HepG2 (cell line): Measurements from ENCODE around the gene UBXN6. TPM values are rescaled to one million over a fixed set of nuclear protein-coding genes. Genes with fewer than 3 reads are reported as not detected.

Experiments used
- CEBPB ChIP-seq: IDR thresholded peaks from 2 replicates; pipeline ENCODE4 v1.6.1; 2011; ENCODE audit warnings: low read depth, low read length, improper control_type of control experiment, borderline replicate concordance
- EEA1 ChIP-seq: sonication (generic); formaldehyde crosslinking; IDR thresholded peaks from 2 replicates; pipeline ENCODE4 v1.5.1; 2020; ENCODE audit warnings: mild to moderate bottlenecking, missing genetic modification reagents, borderline replicate concordance
- HDAC2 ChIP-seq: sonication (generic); formaldehyde crosslinking; IDR thresholded peaks from 2 replicates; pipeline ENCODE4 v1.4.0; 2020; ENCODE audit warnings: missing genetic modification reagents
- IKZF4 ChIP-seq: sonication (generic); formaldehyde crosslinking; IDR thresholded peaks from 2 replicates; pipeline ENCODE4 v1.5.1; 2020; ENCODE audit warnings: borderline replicate concordance, mild to moderate bottlenecking, low read depth, missing genetic modification reagents; ENCODE audit errors: not compliant biosample characterization
- JUN ChIP-seq: sonication (generic); formaldehyde crosslinking; IDR thresholded peaks from 2 replicates; pipeline ENCODE4 v1.4.0; 2020; ENCODE audit warnings: mild to moderate bottlenecking, missing genetic modification reagents
- MATR3 ChIP-seq: sonication (generic); formaldehyde crosslinking; IDR thresholded peaks from 2 replicates; pipeline ENCODE4 v1.4.0; 2020; ENCODE audit warnings: missing genetic modification reagents
- MAZ ChIP-seq, 2 experiments: sonication (generic) in 1 of 2; formaldehyde crosslinking in 1 of 2; IDR thresholded peaks; 2 replicates each; pipeline versions ENCODE4 v1.5.0 to v1.6.1; 2012 to 2020; ENCODE audit warnings: low read depth in 2 of 2, mild to moderate bottlenecking in 2 of 2, borderline replicate concordance in 1 of 2, improper control_type of control experiment in 1 of 2, low read length in 1 of 2, missing genetic modification reagents in 1 of 2, moderate library complexity in 1 of 2
- SALL1 ChIP-seq: sonication (generic); formaldehyde crosslinking; IDR thresholded peaks from 2 replicates; pipeline ENCODE4 v1.8.0; 2022; ENCODE audit warnings: mild to moderate bottlenecking, missing genetic modification reagents
- SCMH1 ChIP-seq: sonication (generic); formaldehyde crosslinking; IDR thresholded peaks from 2 replicates; pipeline ENCODE4 v1.9.0; 2021; ENCODE audit warnings: missing genetic modification reagents, mild to moderate bottlenecking, borderline replicate concordance
- STAG1 ChIP-seq: sonication (generic); formaldehyde crosslinking; IDR thresholded peaks from 2 replicates; pipeline ENCODE4 v1.4.0; 2020; ENCODE audit warnings: missing genetic modification reagents
- ZBTB38 ChIP-seq: sonication (generic); formaldehyde crosslinking; IDR thresholded peaks from 2 replicates; pipeline ENCODE4 v1.5.1; 2020; ENCODE audit warnings: mild to moderate bottlenecking, missing genetic modification reagents
- ZFY ChIP-seq: sonication (generic); formaldehyde crosslinking; IDR thresholded peaks from 2 replicates; pipeline ENCODE4 v1.4.0; 2020; ENCODE audit warnings: missing genetic modification reagents
- ZNF317 ChIP-seq: sonication (generic); formaldehyde crosslinking; IDR thresholded peaks from 2 replicates; pipeline ENCODE4 v1.5.0; 2020; ENCODE audit warnings: mild to moderate bottlenecking, missing genetic modification reagents
- polyA plus RNA-seq, 8 experiments: library from polyadenylated mRNA; depleted of rRNA in 3 of 8; stranded (reverse) in 7 of 8; unstranded in 1 of 8; fragments of >200 nt; fragmentation: Illumina TruSeq in 4 of 8; extraction: Trizol in 4 of 8; gene quantifications; 2 replicates each; pipeline versions ENCODE4 v1.2.1 to v1.2.3, GENCODE V29; 2011 to 2016; ENCODE audit warnings: low read depth in 4 of 8, missing spikeins in 1 of 8, mixed read lengths in 1 of 8; ENCODE audit not compliant: insufficient read depth in 1 of 8
- total RNA-seq, 5 experiments: library from RNA; depleted of rRNA; stranded (reverse); fragments of >200 nt; fragmentation: Illumina TruSeq; extraction: Trizol; gene quantifications; 2 replicates each; pipeline ENCODE4 v1.2.3, GENCODE V29; 2016; ENCODE audit warnings: low read depth in 1 of 5
- TF ChIP-seq, protein P1 (sequence below): IDR thresholded peaks from 2 replicates; pipeline ENCODE4 v1.6.1; 2016; ENCODE audit warnings: mild to moderate bottlenecking, missing biosample characterization, missing genetic modification reagents
- TF ChIP-seq, protein P2 (sequence below): sonication (generic); formaldehyde crosslinking; IDR thresholded peaks from 2 replicates; pipeline ENCODE4 v1.8.1; 2023; ENCODE audit warnings: mild to moderate bottlenecking, inconsistent platforms, moderate library complexity, missing genetic modification reagents, borderline replicate concordance
- TF ChIP-seq, protein P3 (sequence below): sonication (generic); formaldehyde crosslinking; IDR thresholded peaks from 2 replicates; pipeline ENCODE4 v1.4.0; 2020; ENCODE audit warnings: missing genetic modification reagents, borderline replicate concordance
- TF ChIP-seq, protein P4 (sequence below): sonication (generic); formaldehyde crosslinking; IDR thresholded peaks from 2 replicates; pipeline ENCODE4 v1.5.1; 2020; ENCODE audit warnings: mild to moderate bottlenecking, missing genetic modification reagents
- TF ChIP-seq, protein P5 (sequence below): sonication (generic); formaldehyde crosslinking; IDR thresholded peaks from 2 replicates; pipeline ENCODE4 v1.9.0; 2021; ENCODE audit warnings: missing genetic modification reagents, borderline replicate concordance

UBXN6 gene
- total and polyA plus RNA-seq, 2 of the 13 experiments (the other 11 are each of a cell fraction or from before 2014, with no cell fraction given), result 34.9 to 35.5 TPM

DNA sequence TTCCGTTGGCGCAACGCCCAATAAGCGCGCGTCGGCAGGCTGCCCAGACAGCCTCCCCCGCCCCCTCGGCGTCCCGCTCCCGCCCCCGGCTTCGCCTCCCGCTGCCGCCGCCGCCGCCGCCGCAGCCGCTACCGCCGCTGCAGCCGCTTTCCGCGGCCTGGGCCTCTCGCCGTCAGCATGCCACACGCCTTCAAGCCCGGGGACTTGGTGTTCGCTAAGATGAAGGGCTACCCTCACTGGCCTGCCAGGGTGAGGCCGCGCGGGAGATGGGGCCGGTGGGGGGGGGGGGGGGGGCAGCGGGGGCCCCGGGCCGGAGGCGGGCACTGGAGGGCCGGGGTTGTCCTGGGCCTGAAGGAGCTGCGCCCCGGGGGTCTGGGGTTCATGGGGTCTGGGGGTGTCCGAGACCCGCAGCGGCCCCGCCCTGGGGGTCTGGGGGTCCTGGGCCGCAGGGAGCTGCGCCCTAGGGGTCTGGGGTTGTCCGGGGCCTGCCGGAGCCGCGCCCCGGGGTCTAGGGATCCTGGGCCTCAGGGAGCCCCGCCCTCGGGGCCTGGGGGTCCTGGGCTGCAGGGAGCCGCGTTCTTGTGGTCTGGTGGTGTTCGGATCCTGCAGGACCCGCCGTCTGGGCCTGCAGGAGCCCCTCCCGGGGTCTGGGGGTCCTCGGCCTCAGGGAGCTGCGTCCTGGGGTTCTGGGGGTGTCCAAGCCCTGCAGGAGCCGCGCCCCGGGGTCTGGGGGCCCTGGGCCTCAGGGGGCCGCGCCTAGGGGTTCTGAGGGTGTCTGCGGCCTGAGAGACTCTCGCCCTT, 14.8 kb upstream of the UBXN6 start, which contains the start of gene HDGFL2 (continued):
- TF ChIP-seq, protein P1, sequence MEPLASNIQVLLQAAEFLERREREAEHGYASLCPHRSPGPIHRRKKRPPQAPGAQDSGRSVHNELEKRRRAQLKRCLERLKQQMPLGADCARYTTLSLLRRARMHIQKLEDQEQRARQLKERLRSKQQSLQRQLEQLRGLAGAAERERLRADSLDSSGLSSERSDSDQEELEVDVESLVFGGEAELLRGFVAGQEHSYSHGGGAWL (CRISPR knock-in tag), result no peak
- TF ChIP-seq, protein P2, sequence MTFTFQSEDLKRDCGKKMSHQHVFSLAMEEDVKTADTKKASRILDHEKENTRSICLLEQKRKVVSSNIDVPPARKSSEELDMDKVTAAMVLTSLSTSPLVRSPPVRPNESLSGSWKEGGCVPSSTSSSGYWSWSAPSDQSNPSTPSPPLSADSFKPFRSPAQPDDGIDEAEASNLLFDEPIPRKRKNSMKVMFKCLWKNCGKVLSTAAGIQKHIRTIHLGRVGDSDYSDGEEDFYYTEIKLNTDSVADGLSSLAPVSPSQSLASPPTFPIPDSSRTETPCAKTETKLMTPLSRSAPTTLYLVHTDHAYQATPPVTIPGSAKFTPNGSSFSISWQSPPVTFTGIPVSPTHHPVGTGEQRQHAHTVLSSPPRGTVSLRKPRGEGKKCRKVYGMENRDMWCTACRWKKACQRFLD (CRISPR knock-in tag), result no peak
- TF ChIP-seq STAG1, result no peak
- TF ChIP-seq EEA1 (CRISPR knock-in tag), result no peak
- TF ChIP-seq SALL1, result peak; percentile 24; the same call in 1 of the 2 replicates
- no peak for TF ChIP-seq HDAC2
- TF ChIP-seq CEBPB, result no peak
- TF ChIP-seq, protein P3, sequence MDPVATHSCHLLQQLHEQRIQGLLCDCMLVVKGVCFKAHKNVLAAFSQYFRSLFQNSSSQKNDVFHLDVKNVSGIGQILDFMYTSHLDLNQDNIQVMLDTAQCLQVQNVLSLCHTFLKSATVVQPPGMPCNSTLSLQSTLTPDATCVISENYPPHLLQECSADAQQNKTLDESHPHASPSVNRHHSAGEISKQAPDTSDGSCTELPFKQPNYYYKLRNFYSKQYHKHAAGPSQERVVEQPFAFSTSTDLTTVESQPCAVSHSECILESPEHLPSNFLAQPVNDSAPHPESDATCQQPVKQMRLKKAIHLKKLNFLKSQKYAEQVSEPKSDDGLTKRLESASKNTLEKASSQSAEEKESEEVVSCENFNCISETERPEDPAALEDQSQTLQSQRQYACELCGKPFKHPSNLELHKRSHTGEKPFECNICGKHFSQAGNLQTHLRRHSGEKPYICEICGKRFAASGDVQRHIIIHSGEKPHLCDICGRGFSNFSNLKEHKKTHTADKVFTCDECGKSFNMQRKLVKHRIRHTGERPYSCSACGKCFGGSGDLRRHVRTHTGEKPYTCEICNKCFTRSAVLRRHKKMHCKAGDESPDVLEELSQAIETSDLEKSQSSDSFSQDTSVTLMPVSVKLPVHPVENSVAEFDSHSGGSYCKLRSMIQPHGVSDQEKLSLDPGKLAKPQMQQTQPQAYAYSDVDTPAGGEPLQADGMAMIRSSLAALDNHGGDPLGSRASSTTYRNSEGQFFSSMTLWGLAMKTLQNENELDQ, result no peak
- no peak for TF ChIP-seq SCMH1 (CRISPR knock-in tag)
- TF ChIP-seq ZNF317 (CRISPR knock-in tag), result no peak
- no peak for TF ChIP-seq ZBTB38 (CRISPR knock-in tag)
- peak; percentile 59; the same call in 1 of the 2 replicates for TF ChIP-seq ZFY
- TF ChIP-seq MAZ (IDR thresholded peaks at IDR 0.05; ENCODE audit: borderline replicate concordance, low read depth, low read length), result no peak
- 0 out of 2 replicates have a peak, but pooled peaks have one; percentile 20 for TF ChIP-seq MAZ (CRISPR knock-in tag; IDR thresholded peaks at IDR 0.05; ENCODE audit: low read depth)
- TF ChIP-seq, protein P4, sequence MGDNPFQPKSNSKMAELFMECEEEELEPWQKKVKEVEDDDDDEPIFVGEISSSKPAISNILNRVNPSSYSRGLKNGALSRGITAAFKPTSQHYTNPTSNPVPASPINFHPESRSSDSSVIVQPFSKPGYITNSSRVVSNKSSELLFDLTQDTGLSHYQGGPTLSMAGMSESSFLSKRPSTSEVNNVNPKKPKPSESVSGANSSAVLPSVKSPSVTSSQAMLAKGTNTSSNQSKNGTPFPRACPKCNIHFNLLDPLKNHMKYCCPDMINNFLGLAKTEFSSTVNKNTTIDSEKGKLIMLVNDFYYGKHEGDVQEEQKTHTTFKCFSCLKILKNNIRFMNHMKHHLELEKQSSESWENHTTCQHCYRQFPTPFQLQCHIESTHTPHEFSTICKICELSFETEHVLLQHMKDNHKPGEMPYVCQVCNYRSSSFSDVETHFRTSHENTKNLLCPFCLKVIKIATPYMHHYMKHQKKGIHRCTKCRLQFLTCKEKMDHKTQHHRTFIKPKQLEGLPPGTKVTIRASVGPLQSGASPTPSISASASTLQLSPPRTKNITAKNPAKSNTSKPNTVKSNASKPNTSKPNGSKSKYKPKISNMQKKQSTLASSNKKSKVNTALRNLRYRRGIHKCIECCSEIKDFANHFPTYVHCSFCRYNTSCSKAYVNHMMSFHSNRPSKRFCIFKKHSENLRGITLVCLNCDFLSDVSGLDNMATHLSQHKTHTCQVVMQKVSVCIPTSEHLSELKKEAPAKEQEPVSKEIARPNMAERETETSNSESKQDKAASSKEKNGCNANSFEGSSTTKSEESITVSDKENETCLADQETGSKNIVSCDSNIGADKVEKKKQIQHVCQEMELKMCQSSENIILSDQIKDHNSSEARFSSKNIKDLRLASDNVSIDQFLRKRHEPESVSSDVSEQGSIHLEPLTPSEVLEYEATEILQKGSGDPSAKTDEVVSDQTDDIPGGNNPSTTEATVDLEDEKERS (CRISPR knock-in tag), result 0 out of 2 replicates have a peak, but pooled peaks have one; percentile 30
- TF ChIP-seq JUN, result no peak
- TF ChIP-seq MATR3, result no peak
- peak; percentile 16 for TF ChIP-seq IKZF4 (CRISPR knock-in tag)
- TF ChIP-seq, protein P5, sequence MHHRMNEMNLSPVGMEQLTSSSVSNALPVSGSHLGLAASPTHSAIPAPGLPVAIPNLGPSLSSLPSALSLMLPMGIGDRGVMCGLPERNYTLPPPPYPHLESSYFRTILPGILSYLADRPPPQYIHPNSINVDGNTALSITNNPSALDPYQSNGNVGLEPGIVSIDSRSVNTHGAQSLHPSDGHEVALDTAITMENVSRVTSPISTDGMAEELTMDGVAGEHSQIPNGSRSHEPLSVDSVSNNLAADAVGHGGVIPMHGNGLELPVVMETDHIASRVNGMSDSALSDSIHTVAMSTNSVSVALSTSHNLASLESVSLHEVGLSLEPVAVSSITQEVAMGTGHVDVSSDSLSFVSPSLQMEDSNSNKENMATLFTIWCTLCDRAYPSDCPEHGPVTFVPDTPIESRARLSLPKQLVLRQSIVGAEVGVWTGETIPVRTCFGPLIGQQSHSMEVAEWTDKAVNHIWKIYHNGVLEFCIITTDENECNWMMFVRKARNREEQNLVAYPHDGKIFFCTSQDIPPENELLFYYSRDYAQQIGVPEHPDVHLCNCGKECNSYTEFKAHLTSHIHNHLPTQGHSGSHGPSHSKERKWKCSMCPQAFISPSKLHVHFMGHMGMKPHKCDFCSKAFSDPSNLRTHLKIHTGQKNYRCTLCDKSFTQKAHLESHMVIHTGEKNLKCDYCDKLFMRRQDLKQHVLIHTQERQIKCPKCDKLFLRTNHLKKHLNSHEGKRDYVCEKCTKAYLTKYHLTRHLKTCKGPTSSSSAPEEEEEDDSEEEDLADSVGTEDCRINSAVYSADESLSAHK (CRISPR knock-in tag), result no peak
